NT2/D1 (cell line): ENCODE results near the gene WDHD1.

Experiments
- YY1 ChIP-seq: IDR thresholded peaks from 2 replicates; pipeline ENCODE4 v1.6.1; 2011; ENCODE audit not compliant: insufficient read length, insufficient read depth
- ZNF274 ChIP-seq: IDR thresholded peaks from 2 replicates; pipeline ENCODE4 v1.6.1; 2011; ENCODE audit warnings: mild to moderate bottlenecking, low read depth, low read length

DNA sequence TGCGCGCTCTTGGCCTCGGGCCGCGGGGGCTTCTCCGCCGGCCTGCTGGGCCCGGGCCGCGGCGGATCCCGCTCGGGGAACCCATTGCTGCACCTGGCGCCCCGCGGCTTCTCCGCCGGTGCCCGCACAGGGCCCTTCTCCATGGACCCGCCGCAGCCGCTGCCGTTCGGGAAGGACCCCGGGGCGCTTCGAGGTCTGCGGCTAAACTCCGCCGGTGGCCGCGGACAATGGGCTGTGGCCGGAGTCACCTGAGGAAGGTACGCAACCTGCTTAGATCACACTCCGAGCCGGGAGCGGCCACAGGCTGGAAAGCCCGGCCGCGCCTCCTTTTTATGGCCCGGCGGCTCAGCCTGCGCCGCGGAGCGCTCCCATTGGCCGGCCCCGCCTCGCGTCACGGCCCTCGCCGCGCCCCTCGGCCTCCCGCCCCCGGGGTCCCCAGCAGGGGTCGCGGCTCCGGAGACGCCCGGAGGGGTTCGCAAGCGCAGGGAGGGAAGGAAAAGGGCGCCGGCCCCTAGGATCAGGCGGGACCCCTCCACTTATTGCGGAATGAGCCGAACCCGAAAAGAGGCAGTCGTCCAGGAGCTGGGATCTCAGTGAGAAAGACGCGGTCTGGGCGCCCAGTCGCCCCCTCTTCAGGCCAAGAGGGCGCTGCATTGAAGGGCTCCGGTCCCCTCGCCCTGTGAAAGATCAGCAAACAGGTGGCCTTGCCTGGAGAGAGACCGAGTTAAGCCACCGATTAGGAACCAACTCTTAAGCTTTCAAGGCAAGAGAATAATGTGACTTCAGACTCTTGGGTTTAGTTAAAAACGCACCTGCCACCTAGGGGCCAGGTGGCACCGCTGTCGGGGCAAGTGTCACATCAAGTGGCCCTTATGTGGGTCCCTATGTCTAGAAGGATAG, 124.1 kb downstream of the WDHD1 start, which contains the start of gene GCH1:
- TF ChIP-seq ZNF274 (no peak), YY1 (no peak)
